NCI-H774 (cell line): Measurements from ENCODE around the gene PLEKHG4.

Experiments
- DNase-seq: peaks from one replicate; lab custom pipeline; 2025; lab: John Stamatoyannopoulos, UW

The PLEKHG4 gene

DNA sequence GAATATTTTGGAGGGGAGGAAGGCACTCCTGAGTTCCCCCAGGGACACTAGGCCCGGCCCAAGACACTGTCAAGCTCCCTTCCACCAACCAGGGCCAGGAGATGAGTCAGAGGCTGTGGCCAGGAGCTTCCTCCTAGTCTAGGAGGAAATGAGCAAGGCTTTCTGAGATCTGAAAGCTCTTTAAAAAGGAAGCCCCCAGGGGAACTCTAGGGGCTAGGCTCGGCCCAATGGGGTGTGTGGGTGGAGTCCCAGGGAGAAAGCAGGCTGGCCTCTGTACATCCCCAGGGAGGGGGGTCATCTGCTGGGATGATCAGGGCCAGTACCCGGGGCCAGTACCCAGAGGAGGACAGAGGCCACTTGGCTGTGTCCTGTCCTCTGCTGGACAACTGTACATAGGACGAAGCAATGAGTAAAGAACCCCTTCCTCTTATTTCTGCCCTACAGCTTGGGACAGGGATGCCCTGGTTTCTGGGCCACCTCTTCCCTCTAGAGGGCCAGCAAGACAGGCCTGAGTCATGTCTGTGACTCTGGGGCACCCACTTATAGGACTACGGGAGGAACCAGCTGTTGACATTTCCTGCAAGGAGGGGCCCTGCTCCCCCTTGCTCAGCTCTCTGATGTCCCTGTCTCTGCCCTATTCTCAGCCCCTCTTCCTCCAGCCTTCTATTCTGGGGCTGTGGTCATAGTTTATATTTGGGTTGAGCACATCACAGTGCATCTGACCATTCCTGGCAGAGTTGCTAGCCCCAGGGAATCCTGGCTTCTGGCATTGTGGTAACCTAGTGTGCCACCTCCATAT is 34.7 kb upstream of the PLEKHG4 start:
- DNase-seq = no peak

DNA sequence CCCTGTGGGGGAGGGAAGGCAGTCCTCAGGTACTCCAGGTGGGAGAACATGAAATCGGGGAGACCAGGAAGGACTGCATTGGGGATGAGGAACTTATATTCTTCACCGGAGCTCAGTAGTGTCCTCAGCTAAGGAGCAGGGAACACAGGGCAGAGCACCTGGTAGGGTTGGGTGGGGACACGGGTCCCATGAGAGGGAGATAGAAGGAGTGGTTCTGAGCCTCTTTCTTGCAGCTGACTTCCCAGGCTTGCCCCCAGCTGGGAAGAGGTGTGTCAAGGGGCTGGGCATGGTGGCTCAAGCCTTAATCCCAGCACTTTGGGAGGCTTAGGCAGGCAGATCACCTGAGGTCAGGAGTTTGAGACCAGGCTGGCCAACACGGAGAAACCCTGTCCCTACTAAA is 34.1 kb upstream of the PLEKHG4 start:
- no peak for DNase-seq

DNA sequence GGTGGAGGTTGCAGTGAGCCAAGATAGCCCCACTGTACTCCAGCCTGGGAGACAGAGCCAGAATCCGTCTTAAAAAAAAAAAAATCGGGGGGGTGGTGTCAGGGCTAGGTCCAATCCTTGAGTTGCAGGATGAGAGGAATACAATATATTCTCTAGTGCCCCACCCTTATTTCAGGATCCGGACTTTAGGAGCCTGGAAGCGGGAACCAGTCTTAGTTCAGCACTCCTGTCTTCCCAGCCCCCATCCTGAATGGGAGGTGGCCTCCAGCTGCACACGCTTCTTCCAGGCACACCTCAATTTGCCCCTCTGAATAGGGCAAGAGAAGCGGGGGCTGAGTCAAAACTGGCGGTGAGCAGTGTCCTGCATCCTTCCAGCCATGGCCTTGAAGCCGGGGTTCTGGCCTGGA is 33.7 kb upstream of the PLEKHG4 start:
- DNase-seq = no peak

DNA sequence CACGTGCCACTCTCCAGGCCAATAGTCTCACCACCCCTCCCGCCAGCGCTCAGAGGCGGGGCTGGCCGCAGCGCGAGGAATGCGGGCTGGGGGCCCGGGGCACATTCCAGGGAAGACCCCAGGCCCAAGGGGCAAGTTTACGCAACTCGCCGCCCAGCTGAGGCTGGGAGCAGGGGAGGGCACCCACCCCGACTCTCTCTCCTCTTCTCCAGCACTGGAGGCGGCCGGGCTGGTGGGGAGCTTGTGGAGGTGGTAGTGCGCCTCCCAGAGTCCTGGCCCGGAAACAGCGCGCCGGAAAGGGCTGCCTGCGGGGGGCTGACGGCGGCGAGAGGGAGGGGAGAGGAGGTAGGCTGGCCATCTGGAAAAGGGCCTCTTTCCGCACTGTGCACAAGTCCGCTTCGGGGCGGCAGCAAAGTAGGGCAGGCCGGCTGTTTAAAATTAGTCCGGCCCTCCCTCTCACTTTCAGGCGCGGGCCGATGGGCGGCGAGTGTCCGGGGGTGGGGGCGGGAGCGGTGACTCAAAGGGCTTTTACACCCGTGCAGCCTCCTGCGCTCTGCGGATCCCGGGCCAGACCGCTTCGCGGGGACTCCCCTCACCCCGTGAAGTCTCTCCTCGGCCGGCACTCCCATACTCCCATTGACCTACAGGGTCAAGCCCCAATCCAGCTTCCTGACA is 33.1 kb upstream of the PLEKHG4 start:
- peak; percentile 36 for DNase-seq

DNA sequence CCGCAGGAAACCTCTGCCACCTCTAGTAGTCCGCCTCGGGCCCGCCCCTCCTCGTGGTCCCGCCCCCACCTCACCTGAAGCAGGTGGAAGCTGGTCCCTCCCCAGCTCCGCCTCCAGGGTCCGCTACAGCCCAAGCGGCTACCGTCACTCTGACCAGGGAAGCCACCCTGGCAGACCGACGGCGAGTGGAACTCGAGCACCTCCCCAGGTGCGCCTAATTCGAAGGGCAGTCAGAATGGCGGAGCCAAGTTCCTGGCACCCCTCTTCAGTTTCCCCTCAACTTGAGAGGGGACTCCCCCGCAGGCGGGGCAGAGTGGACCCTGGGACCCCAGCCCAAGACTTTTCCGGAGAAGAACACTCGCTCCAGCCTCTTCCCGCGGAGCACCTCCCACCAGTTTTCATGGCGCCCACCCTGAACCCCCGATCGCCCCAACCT is 32.6 kb upstream of the PLEKHG4 start:
- DNase-seq = peak; percentile 55

DNA sequence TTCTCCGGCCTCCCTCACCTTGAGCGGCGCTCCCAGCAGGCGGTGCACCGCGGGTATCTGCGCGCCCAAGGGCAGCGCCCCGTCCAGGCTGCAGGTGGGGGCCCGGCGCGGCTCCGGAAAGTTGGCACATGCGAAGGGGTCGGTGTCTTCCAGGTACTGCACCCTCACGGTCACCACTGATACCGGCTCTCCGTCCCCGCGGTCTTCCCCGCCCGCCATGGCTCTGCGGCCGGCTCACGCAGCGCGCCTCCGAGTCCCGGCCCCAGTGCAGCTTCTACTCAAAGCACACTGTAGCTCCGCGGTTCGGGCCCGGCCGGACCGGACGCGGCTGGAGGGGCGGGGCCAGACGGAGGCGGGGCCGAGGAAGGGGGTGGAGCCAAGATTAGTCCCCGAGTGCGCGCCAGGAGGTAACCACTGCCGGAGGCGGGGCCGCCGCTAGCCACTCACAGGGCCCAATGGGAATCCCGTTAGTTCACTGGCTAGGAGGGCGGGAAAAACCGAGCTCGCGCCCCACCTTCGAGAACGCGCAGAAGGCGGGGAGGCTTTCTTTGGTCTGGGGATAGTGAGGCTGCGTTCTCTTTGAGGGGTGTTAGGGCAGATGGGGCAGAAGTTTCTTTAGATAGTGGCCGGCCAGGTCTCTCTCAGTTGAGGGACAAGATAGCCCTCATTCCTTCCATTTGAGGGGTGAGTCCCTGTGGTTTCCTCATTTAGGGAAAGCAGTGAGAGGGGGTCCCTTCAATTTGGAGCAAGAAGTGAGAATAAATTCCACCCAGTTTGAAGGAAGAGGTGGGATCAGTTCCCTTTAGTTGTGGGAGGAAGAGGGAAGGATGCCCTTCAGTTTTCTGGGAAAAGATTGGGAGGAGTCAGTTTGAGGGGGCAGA is 31.9 kb upstream of the PLEKHG4 start, which contains the start of gene FHOD1:
FHOD1 (minus strand) TSS at position 290 of the 881 bp plus-strand sequence; CDS start at position 219, 71 bp downstream.
- peak; percentile 64 for DNase-seq

DNA sequence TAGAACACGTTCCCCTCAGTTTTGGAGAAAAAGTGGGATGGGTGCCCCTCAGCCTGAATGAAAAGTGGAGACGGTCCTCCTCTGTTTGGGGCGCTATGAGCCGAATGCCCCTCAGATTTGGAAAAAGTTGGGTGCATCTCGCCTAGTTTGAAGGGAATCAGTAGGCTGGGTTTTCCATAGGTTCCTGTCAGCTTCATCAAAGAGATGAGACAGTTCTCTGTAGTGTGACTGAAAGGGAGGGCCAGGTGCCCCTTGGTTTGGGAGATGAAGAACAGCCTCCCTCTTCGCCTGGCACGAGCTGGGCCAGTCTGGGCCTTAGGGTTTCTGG is 31.3 kb upstream of the PLEKHG4 start:
- no peak for DNase-seq

DNA sequence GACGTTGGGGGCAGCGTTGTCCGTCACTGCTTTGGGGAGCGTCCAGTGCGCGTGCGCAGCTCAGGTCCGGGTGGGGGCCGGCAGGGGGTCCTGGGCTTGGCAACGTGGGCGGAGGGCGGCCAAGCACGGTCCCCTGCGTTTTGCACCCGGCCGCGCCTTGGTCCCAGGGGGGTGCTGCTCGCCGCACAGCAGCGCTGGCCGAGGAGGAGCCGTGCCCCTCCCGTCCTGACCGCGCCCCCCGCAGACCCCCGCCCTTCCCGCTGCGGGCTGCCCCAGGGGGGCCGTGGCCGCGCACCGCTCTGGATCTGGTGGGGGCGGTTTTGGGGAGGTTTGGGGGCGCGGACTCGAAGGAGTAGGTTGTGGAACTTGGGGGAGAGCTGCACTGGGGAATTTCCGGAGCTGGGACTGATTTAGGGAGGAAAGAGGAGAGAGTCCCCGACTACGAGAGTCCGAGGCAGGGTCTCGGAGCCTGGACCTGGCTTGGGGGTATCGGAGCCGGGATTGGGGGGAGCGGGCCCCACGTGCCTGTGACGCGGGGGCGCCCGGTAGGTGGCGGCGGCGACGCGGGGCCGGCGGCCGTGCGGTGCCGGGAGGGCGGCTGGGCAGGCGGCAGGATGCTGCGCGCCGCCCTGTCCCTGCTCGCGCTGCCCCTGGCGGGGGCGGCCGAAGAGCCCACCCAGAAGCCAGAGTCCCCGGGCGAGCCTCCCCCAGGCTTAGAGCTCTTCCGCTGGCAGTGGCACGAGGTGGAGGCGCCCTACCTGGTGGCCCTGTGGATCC is 30.7 kb upstream of the PLEKHG4 start, which contains the start of gene SLC9A5:
SLC9A5 (plus strand) TSS at position 579 of the 777 bp plus-strand sequence; CDS start at position 615, 36 bp downstream.
- no peak for DNase-seq

DNA sequence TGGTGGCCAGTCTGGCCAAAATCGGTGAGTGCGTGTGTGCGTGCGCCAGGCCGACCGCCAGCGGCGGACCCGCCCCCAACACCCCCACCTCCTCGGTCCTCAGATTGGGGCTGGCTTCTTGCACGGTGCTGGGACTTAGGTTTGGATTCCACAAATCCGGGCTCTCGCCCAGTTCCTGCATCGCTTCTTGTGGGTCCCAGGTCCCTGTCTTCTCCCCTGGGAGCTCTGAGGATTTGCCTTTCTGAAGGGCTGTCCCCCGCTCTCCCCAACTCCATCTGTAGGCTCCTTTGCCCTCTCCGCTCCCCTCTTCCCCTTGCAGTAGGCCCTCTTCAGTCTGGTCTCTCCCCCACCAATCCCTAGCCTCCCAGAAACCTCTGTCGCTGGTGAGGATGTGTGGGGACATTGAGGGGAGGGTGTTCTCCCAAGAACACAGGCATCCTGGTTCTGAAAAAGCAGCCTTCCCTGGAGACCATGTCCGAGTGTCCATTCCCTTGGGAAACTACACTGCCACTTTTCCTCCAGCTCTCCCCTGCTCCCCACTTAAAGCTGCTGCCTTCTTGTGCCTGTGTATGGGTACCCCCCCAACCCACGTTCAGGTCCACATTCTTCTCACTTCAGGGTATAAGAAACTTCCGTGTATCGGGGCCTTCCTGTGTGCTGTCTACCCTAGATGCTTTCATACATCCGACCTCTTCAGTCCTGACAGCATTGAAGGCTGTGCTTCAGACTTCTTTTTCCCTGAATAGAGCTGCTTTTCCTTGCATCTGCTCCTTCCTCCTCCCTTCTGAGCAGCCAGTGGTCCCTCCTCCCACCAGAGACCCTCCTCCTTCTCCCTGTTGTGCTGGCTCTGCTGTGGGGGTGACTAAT is 29.9 kb upstream of the PLEKHG4 start:
- no peak for DNase-seq

DNA sequence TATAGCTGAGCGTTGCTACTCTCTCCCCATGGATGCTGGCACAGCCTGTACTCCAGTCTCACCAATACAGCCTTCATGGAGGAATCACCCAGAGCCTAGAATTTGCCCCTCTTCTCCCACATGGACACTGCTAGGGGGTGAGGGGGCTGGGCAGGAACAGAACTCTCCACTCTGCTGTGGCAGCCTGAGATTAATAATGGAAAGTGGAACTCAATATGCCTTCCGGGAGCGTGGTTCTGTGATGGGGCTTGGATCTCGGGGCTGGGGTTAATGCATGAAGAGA is 29.3 kb upstream of the PLEKHG4 start:
- DNase-seq = no peak

DNA sequence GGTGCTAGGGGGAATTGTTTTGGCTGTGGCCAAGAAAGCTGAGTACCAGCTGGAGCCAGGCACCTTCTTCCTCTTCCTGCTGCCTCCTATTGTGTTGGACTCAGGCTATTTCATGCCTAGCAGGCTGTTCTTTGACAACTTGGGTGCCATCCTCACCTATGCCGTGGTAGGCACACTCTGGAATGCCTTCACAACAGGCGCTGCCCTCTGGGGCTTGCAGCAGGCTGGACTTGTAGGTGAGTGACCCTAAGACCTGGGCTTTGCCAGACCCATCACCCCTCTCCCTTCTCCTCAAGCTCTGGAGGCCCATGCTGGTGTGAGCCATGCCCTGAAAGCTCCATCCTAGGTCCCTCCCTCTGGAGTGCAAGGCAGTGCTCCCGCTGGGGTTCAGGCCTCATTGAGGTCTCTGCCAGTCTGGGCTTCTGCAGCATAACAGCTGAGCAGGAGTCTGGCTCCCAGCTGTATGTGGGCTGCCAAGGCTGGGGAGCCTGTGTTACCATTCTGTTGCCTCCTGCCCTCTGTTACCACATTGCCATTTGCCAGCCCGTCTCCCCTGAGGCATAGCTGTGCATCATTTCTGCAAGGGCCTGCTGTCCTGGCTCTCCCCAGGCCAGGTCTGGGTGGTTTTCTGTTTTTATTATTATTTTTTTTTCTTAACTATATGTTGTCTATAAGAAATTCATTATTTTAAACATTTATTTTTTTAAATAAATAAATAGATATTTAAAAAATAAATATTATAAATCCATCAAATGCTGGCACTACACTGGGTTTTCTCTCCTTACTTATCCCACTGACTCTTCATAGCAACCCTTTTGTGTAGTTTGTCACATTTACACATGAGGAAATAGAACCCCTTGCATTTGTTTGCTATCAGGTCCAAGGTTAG is 26.5 kb upstream of the PLEKHG4 start:
- DNase-seq = no peak

DNA sequence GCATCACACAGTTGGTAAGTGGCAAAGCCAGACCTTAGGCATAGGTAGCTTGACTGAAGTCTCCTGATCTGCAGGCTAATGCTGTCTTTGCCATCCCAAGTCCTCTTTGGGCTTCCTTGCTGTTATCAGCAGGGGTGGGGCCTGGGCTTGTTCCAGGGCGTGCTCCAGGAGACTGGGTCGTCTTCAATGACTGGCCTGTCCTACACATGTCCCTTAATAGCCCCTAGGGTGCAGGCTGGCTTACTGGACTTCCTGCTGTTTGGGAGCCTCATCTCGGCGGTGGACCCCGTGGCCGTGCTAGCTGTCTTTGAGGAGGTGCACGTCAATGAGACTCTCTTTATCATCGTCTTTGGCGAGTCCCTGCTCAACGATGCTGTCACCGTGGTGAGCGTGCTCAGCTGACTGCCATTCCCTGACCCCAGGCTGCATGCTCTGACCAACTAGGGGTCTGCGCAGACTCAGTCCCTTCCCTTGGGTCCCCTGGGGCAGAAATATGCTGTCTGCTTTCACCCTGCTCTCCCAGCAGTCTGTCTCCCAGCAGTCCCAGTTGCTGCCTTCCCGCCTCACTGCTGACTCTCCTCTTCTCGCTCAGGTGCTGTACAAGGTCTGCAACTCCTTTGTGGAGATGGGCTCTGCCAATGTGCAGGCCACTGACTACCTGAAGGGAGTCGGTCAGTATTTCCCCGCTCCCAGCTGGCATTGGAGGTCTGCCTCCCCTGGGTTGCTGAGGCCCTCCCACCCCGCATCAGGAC is 24.4 kb upstream of the PLEKHG4 start:
- no peak for DNase-seq

DNA sequence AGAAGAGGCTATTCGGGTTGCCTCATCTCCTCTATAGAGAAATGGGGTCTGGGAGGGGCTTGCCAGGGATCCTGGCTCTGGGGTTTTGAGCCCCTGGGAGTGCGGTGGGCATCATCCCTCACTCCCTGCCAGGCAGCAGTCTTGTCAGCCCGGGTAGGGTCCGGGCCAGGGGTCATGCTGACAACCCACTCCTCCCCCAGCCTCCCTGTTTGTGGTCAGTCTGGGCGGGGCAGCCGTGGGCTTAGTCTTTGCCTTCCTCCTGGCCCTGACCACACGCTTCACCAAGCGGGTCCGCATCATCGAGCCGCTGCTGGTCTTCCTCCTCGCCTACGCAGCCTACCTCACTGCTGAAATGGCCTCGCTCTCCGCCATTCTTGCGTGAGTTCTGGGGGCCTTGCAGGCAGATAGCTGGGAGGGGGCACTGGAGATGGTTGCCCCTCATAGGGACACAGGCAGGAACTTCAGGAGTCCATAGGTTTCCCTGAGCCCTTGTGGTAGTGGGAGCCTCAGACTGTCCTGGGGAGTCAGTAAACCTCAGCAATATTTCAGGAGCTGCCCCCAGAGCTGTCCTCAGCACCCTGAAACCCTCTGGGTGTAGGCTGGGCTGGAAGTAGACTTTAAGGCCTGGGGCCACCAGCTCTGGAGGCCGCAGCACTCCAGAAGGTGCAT is 23.6 kb upstream of the PLEKHG4 start:
- no peak for DNase-seq

DNA sequence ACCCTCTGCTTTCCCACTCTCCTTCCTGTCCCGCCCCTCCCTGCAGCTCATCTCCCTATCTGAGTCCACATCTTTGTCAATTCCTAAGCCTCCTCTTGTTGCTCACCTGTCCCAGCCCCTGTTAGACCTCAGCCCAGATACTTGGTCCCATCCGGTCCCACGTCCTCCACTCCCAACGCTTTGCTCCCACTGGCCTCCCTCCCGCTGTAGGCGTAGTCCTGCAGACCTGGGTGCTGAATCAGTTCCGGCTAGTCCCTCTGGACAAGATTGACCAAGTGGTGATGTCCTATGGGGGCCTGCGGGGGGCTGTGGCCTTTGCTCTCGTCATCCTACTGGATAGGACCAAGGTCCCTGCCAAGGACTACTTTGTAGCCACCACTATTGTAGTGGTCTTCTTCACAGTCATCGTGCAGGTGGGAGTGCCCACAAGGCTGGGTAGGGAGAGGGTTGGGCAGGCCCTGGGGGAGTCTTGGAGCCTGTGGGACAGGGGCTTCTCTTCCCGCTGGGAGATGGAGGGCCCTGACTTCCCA is 22.6 kb upstream of the PLEKHG4 start:
- DNase-seq = no peak

DNA sequence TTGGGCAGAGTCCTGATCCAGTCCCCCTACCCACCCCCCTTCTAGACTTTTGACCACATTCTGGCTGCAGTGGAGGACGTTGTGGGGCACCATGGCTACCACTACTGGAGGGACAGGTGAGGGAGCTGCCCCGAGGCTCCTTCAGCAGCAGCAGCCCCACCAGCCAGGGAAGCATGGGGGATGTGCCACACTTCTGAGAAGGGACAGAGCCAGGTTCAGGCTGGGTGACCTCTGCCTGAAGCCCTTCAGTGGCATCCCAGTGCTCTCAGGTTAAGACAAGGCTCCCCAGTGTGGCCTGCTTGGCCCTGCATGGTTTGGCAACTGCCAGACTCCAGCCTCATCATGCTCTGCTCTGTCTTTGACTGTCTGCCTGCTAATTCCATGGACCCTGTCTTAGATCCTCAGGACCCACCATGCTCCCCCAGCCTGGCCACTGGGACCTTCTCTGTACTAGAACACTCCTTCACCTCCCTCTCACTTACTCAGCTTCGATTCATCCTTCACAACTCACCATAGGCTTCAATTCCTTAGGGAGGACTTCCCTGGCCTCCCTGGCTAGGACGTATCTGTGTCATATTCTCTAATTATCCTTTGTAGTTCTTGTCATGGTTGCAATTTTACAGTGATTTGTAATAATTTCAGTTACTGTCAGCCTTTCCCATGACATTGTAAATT is 21.7 kb upstream of the PLEKHG4 start:
- DNase-seq = no peak

DNA sequence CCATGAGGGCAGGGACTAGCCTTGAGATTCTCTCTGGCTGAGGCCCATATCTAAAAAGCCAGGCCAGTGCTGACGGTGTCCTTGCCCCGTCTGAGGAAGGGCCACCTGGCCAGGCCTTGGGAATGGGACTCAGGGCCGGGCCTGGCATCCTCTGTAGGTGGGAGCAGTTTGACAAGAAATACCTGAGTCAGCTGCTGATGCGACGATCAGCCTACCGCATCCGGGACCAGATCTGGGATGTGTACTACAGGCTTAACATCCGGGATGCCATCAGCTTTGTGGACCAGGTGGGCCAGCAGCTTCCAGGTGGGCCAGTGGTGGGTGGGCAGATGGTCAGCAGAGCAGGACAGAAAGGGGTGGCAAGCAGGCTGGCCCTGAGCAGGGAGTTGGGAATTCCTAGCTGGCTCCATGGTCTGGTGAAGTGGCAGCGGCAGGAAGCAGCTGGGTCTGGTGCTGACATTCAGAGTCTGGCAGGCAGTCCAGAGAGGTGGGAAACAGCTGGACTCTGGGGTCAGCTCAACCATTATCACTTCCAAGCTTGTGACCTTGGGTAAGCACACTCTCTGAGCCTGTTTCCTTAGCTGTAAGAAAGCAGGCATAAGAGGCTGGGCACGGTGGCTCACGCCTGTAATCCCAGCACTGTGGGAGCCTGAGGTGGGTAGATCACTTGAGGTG is 21.0 kb upstream of the PLEKHG4 start:
- DNase-seq = no peak

DNA sequence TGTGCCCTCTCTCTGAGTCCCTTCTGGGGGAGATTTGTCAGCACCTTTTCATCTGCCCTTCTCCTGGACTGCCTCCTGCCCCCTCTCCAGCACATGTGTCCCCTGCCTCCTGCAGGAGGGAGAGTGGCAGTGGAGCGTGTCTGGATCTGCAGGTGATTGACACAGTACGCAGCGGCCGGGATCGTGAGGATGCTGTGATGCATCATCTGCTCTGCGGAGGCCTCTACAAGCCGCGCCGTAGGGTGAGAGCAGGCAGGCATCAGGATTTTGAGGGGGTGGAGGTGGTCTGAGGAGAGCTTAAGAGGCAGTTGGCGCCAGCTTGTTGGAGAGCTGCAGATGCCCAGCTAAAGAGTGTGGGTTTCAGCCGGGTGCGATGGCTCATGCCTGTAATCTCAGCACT is 19.6 kb upstream of the PLEKHG4 start:
- DNase-seq = no peak
